Peyer's patch (tissue), 4 donors: ENCODE results near the gene CDCA7L.

ENCODE experiments used
- CTCF ChIP-seq, 6 experiments: fragments of 450-650 bp in 4 of 6; fragments of 200-600 bp in 2 of 6; sonication (generic) in 1 of 6; IDR thresholded peaks; one replicate each; pipeline ENCODE4 v1.5.1; 2017 to 2019; ENCODE audit warnings: antibody characterized with exemption in 6 of 6, mild to moderate bottlenecking in 3 of 6, moderate library complexity in 1 of 6
- POLR2A ChIP-seq, 2 donors: fragments of 450-650 bp; IDR thresholded peaks; one replicate each; pipeline ENCODE4 v1.5.1; 2017; ENCODE audit warnings: antibody characterized with exemption in 2 of 2, mild to moderate bottlenecking in 2 of 2, moderate library complexity in 2 of 2

DNA sequence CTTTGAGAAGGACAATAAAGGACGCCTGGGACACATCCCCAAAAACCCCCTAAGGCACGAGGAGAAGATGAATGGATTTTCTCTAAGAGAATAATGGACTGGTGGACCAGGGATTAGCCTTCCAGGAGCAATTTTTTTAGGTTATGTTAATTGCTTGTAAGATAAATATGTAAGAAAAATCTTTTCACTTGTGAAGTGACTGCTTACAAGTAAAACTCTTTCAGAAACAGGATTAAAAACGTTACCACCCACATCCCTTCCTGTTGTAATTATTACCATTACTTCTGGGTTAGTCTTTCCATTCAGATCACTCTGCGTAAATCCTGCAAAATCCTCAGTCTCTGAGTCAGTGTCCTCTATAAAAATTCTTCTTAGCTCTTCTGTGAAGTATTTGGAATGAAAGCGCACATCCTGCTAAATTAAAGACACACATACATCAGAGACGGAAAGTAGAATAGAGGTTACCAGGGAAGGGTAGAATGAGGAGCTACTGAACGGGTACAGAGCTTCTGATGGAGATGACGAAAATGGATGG lies 34.3 kb downstream of the CDCA7L start:
- no peak for TF ChIP-seq POLR2A (IDR thresholded peaks at IDR 0.05)
- TF ChIP-seq CTCF (IDR thresholded peaks at IDR 0.05): no peak
